Activated T-cell treated with anti-CD3 and anti-CD28 coated beads for 24 hours (primary cell): ENCODE measurements around the gene VCL.
A peak's percentile ranks its signal among the peaks of the same experiment; 100 is the strongest.
"Not testable (repeated sequence)": the region's sequence is repeated elsewhere in the genome, so short reads cannot be mapped to it uniquely, and the experiment has no call there.

Source experiments
- DNase-seq: peaks from one replicate; pipeline ENCODE4 v3.0.0-alpha.2; 2020; ENCODE audit warnings: low read depth

Gene VCL

GRCh38 chr10:74107391-74107790 lies 109.5 kb downstream of the VCL start:
- no peak for DNase-seq

GRCh38 chr10:74109452-74109851 lies 111.5 kb downstream of the VCL start:
- DNase-seq, result no peak

- DNase-seq, result no peak
Observed at GRCh38 chr10:74110120-74110519, 112.2 kb downstream of the VCL start.

- no peak for DNase-seq
Observed at GRCh38 chr10:74111799-74112198, 113.9 kb downstream of the VCL start.

- DNase-seq, result no peak
Observed at GRCh38 chr10:74113546-74113945, 115.6 kb downstream of the VCL start.

- DNase-seq, result no peak
Observed at GRCh38 chr10:74114041-74114448, 116.1 kb downstream of the VCL start.

- DNase-seq, result no peak
Observed at GRCh38 chr10:74117738-74118137, 119.8 kb downstream of the VCL start.

- DNase-seq, result no peak
Observed at GRCh38 chr10:74118804-74119203, 120.9 kb downstream of the VCL start.

GRCh38 chr10:74120911-74121310 lies 123.0 kb downstream of the VCL start:
- DNase-seq, result no peak

- DNase-seq, result no peak
Observed at GRCh38 chr10:74121368-74121767, 123.5 kb downstream of the VCL start.

GRCh38 chr10:74122060-74122459 lies 124.1 kb downstream of the VCL start:
- DNase-seq, result no peak

GRCh38 chr10:74123081-74123480 lies 125.2 kb downstream of the VCL start:
- DNase-seq, result no peak

GRCh38 chr10:74133923-74134820 lies 136.3 kb downstream of the VCL start:
- DNase-seq, result no peak

GRCh38 chr10:74135452-74135851 lies 137.5 kb downstream of the VCL start:
- no peak for DNase-seq

GRCh38 chr10:74137992-74138391 lies 140.1 kb downstream of the VCL start:
- no peak for DNase-seq

GRCh38 chr10:74138596-74138995 lies 140.7 kb downstream of the VCL start:
- not testable (repeated sequence) for DNase-seq

- no peak for DNase-seq
Observed at GRCh38 chr10:74139981-74140380, 142.1 kb downstream of the VCL start.

GRCh38 chr10:74140553-74140952 lies 142.6 kb downstream of the VCL start:
- DNase-seq, result no peak

- no peak for DNase-seq
Observed at GRCh38 chr10:74145133-74145532, 147.2 kb downstream of the VCL start.

GRCh38 chr10:74146980-74147379 lies 149.1 kb downstream of the VCL start:
- DNase-seq, result not testable (repeated sequence)

- DNase-seq, result peak; percentile 72
Observed at GRCh38 chr10:74150204-74150989, 152.5 kb downstream of the VCL start, which contains the start of gene AP3M1. AP3M1 (minus strand) TSS chr10:74150828; CDS start chr10:74138379, 12,449 bp downstream.

- peak; percentile 99 for DNase-seq
Observed at GRCh38 chr10:74150990-74151878, 153.3 kb downstream of the VCL start, which contains the start of gene ADK. ADK (plus strand) TSS chr10:74151221; CDS start chr10:74151279, 58 bp downstream.
